Smooth muscle cell (in vitro differentiated cells): ENCODE data around the gene CACHD1. TPM values are rescaled to one million over a fixed set of nuclear protein-coding genes. Genes with fewer than 3 reads are reported as not detected.

ENCODE experiments used
- DNase-seq: peaks from one replicate; lab custom pipeline; 2025; ENCODE audit not compliant: unreplicated experiment; lab: John Stamatoyannopoulos, UW
- H2AFZ ChIP-seq: fragments of 200-600 bp; sonication (generic); 2 replicates; pipeline ENCODE4 v1.6.0; 2016; ENCODE audit warnings: antibody characterized with exemption, low read depth, mild to moderate bottlenecking
- H3F3A ChIP-seq: fragments of 200-600 bp; sonication (generic); 2 replicates; pipeline ENCODE4 v1.6.0; 2017; ENCODE audit warnings: antibody characterized with exemption, low read depth
- H3K27ac ChIP-seq: fragments of 200-600 bp; sonication (generic); 2 replicates; pipeline ENCODE4 v1.5.1; 2016; ENCODE audit warnings: low read depth, mild to moderate bottlenecking
- H3K27me3 ChIP-seq: fragments of 200-600 bp; sonication (generic); 2 replicates; pipeline ENCODE4 v1.6.1; 2016; ENCODE audit warnings: low read depth, mild to moderate bottlenecking
- H3K36me3 ChIP-seq: fragments of 200-600 bp; sonication (generic); 2 replicates; pipeline ENCODE4 v1.5.1; 2016; ENCODE audit warnings: low read depth
- H3K4me1 ChIP-seq: fragments of 200-600 bp; sonication (generic); 2 replicates; pipeline ENCODE4 v1.5.1; 2016; ENCODE audit warnings: low read depth
- H3K4me2 ChIP-seq: fragments of 200-600 bp; sonication (generic); 2 replicates; pipeline ENCODE4 v1.6.0; 2016; ENCODE audit warnings: mild to moderate bottlenecking
- H3K4me3 ChIP-seq: fragments of 200-600 bp; sonication (generic); 2 replicates; pipeline ENCODE4 v1.5.1; 2016; ENCODE audit warnings: mild to moderate bottlenecking
- H3K79me2 ChIP-seq: fragments of 200-600 bp; sonication (generic); 2 replicates; pipeline ENCODE4 v1.6.0; 2016; ENCODE audit warnings: low read depth, mild to moderate bottlenecking
- H3K9ac ChIP-seq: fragments of 200-600 bp; sonication (generic); 2 replicates; pipeline ENCODE4 v1.6.0; 2016; ENCODE audit warnings: low read depth
- H3K9me3 ChIP-seq: fragments of 200-600 bp; sonication (generic); replicated peaks from 2 replicates; pipeline ENCODE4 v1.5.1; 2016; ENCODE audit warnings: low read depth
- H4K20me1 ChIP-seq: fragments of 200-600 bp; sonication (generic); 2 replicates; pipeline ENCODE4 v1.6.0; 2016; ENCODE audit warnings: low read depth
- WGBS: methylation state at CpG from one replicate; pipeline ENCODE4 v1.1.7; 2016; ENCODE audit warnings: low lambda C conversion rate; 5-methylcytosine and 5-hydroxymethylcytosine counted together
- polyA plus RNA-seq: library from polyadenylated mRNA; unstranded; fragments of >200 nt; fragmentation: Nextera tagmentation; extraction: Ambion mirVana; gene quantifications from 2 replicates; pipeline ENCODE4 v1.2.1, GENCODE V29; 2016
- total RNA-seq: library from RNA; depleted of rRNA; stranded (reverse); fragments of >200 nt; gene quantifications from 2 replicates; pipeline ENCODE4 v1.2.3, GENCODE V29; 2014
- TF ChIP-seq, protein P1 (sequence below): fragments of 200-600 bp; sonication (generic); IDR thresholded peaks from 2 replicates; pipeline ENCODE4 v1.5.1; 2017; ENCODE audit warnings: borderline replicate concordance, mild to moderate bottlenecking, antibody characterized with exemption; ENCODE audit not compliant: insufficient read depth, poor library complexity, severe bottlenecking

Gene CACHD1
- total and polyA plus RNA-seq, 2 experiments from 2014 or later, result 12.9 to 20.8 TPM

DNA sequence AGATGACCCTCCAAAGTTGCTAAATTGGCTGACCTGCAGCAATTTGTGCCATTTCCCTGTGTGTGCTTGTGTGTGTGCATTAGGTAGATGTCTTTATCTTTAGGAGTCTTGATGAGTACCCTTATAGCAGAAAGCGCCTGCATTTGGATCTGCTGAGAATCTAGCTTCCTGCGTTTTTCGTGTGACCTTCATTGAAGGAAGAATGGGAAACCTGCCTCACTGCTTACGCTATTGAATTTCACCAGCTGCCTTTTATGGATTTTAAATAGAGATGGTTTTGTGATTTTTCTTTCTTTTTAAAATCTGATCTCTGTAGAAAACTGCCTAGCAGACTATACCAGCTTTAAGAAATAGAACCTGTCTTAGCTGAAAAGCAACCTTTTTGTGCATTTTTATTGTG lies 124.5 kb downstream of the CACHD1 start:
- peaks cover 12% of the 10 kb centered on the region for H4K20me1 ChIP-seq
- peaks cover 4% of the 10 kb centered on the region for H3K79me2 ChIP-seq
- no peak overlapping the region for H3K4me3 ChIP-seq
- WGBS, result 84% methylated on average over 4 of the region's 4 CpGs
- TF ChIP-seq, protein P1, sequence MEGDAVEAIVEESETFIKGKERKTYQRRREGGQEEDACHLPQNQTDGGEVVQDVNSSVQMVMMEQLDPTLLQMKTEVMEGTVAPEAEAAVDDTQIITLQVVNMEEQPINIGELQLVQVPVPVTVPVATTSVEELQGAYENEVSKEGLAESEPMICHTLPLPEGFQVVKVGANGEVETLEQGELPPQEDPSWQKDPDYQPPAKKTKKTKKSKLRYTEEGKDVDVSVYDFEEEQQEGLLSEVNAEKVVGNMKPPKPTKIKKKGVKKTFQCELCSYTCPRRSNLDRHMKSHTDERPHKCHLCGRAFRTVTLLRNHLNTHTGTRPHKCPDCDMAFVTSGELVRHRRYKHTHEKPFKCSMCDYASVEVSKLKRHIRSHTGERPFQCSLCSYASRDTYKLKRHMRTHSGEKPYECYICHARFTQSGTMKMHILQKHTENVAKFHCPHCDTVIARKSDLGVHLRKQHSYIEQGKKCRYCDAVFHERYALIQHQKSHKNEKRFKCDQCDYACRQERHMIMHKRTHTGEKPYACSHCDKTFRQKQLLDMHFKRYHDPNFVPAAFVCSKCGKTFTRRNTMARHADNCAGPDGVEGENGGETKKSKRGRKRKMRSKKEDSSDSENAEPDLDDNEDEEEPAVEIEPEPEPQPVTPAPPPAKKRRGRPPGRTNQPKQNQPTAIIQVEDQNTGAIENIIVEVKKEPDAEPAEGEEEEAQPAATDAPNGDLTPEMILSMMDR, result no peak
- H3K36me3 ChIP-seq, result no peaks in the 10 kb centered on the region
- H3K4me1 ChIP-seq, result peaks cover 23% of the 10 kb centered on the region
- no peak overlapping the region for H3K4me2 ChIP-seq
- no peak overlapping the region for H3K27ac ChIP-seq
- H3F3A ChIP-seq, result no peaks in the 10 kb centered on the region
- no peaks in the 10 kb centered on the region for H3K27me3 ChIP-seq
- H3K9me3 ChIP-seq, result no peaks in the 10 kb centered on the region
- H3K9ac ChIP-seq, result no peak overlapping the region
- DNase-seq, result no peak
- H2AFZ ChIP-seq, result no peak overlapping the region

DNA sequence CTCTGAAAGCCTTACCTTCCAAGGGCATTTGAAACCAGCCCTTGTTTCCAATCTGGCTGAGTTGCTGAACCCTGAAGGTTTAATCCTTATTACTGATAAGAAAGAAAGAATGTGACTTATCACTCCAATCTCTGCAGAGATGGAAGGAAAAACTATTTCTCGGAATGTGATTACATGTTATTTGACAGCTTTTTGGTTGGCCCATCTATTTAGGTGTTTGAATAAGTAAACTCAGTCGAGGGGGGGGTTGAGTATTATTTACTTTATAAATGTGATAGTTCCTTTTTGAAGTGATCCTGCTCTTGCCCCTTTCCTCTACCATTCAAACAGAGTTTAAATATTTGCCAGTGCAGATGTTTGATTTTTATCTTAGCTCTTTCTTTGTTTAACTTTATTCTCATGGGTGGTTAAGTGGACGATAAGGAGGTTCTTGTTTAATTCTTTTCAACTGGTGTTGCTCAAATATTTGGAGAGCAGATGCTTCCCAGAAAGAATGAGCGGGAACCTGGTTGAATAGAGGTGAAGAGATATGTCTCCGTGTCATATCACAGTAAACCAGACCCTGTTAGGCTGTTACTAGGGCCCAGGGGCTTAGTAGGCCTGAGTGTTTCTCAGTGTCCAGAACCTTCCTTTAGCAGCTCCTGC lies 126.1 kb downstream of the CACHD1 start:
- no peaks in the 10 kb centered on the region for H3K36me3 ChIP-seq
- WGBS, result 71% methylated on average over 5 of the region's 5 CpGs
- no peaks in the 10 kb centered on the region for H3K9me3 ChIP-seq
- no peaks in the 10 kb centered on the region for H3K27me3 ChIP-seq
- peaks cover 12% of the 10 kb centered on the region for H4K20me1 ChIP-seq
- no peak for DNase-seq
- peaks cover 23% of the 10 kb centered on the region for H3K4me1 ChIP-seq
- H3K79me2 ChIP-seq, result peaks cover 4% of the 10 kb centered on the region
- TF ChIP-seq, protein P1, result no peak
- H3K4me3 ChIP-seq, result no peak overlapping the region
- H3K4me2 ChIP-seq, result no peak overlapping the region
- H3K9ac ChIP-seq, result no peak overlapping the region
- H2AFZ ChIP-seq, result no peak overlapping the region
- H3K27ac ChIP-seq, result no peak overlapping the region
- no peaks in the 10 kb centered on the region for H3F3A ChIP-seq

DNA sequence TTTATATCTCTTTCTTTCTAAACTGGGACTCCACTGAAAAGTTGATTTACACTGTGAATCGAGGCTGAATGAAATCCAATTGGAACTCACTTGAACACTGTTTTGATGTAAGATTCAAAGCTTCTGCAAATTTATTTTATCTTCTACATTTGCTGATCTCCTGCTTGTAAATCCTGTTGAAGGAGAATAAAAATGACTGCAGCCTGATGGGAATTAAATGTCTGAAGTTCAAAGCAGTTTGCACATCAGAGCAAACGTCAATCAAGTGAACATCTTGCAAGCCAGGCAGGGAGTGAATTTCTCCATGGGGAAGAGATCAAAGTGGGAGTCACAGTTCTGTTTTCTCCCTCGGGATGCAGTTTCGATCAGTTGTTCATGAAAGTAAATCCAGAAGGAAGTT lies 127.2 kb downstream of the CACHD1 start:
- no peak for DNase-seq
- no peak overlapping the region for H3K27ac ChIP-seq
- H3K4me3 ChIP-seq, result no peak overlapping the region
- no peaks in the 10 kb centered on the region for H3K27me3 ChIP-seq
- no peak overlapping the region for H3K4me2 ChIP-seq
- no peaks in the 10 kb centered on the region for H3F3A ChIP-seq
- H3K4me1 ChIP-seq, result peaks cover 23% of the 10 kb centered on the region
- peaks cover 4% of the 10 kb centered on the region for H3K79me2 ChIP-seq
- no peaks in the 10 kb centered on the region for H3K9me3 ChIP-seq
- TF ChIP-seq, protein P1, result no peak
- H3K36me3 ChIP-seq, result no peaks in the 10 kb centered on the region
- WGBS, result 77% methylated on average over 4 of the region's 4 CpGs
- H2AFZ ChIP-seq, result no peak overlapping the region
- no peak overlapping the region for H3K9ac ChIP-seq
- H4K20me1 ChIP-seq, result peaks cover 12% of the 10 kb centered on the region

- Histone ChIP-seq H3K79me2 (peaks cover 4% of the 10 kb centered on the region), H4K20me1 (peaks cover 12% of the 10 kb centered on the region), H3K27ac (no peak overlapping the region), H3K27me3 (no peaks in the 10 kb centered on the region), H2AFZ (no peak overlapping the region), H3F3A (no peaks in the 10 kb centered on the region), H3K9me3 (no peaks in the 10 kb centered on the region), H3K9ac (no peak overlapping the region), H3K4me2 (peak overlapping the region; percentile 83), H3K36me3 (no peaks in the 10 kb centered on the region), H3K4me1 (peaks cover 23% of the 10 kb centered on the region), H3K4me3 (peak overlapping the region; percentile 35)
- no peak for DNase-seq
- WGBS, result 24% methylated on average over 8 of the region's 8 CpGs
- TF ChIP-seq, protein P1, result no peak
Observed at GRCh38 chr1:64598100-64598571, 128.2 kb downstream of the CACHD1 start.
